NCI-H446 treated with DMSO at 0.1 percent for 48 hours (cell line): ENCODE results near the gene NEFH.

Source experiments
- DNase-seq: peaks from one replicate; lab custom pipeline; 2025; lab: John Stamatoyannopoulos, UW

The NEFH gene

GRCh38 chr22:29493636-29494035 lies 13.6 kb downstream of the NEFH start:
- DNase-seq = no peak

- no peak for DNase-seq
Measured at GRCh38 chr22:29499852-29500251, 19.8 kb downstream of the NEFH start.

GRCh38 chr22:29503811-29504372 lies 23.9 kb downstream of the NEFH start:
- DNase-seq = peak; percentile 48

GRCh38 chr22:29509298-29509697 lies 29.3 kb downstream of the NEFH start:
- no peak for DNase-seq

GRCh38 chr22:29509815-29510214 lies 29.8 kb downstream of the NEFH start:
- DNase-seq = no peak

GRCh38 chr22:29510542-29510941 lies 30.5 kb downstream of the NEFH start:
- no peak for DNase-seq

GRCh38 chr22:29511126-29511862 lies 31.3 kb downstream of the NEFH start:
- no peak for DNase-seq

GRCh38 chr22:29512031-29512430 lies 32.0 kb downstream of the NEFH start:
- no peak for DNase-seq

GRCh38 chr22:29517215-29517908 lies 37.3 kb downstream of the NEFH start:
- DNase-seq = no peak

GRCh38 chr22:29518427-29518826 lies 38.4 kb downstream of the NEFH start:
- no peak for DNase-seq

GRCh38 chr22:29519996-29520395 lies 40.0 kb downstream of the NEFH start:
- no peak for DNase-seq

GRCh38 chr22:29520851-29521250 lies 40.8 kb downstream of the NEFH start:
- no peak for DNase-seq

- DNase-seq = no peak
Measured at GRCh38 chr22:29521526-29521925, 41.5 kb downstream of the NEFH start.

- no peak for DNase-seq
Measured at GRCh38 chr22:29523761-29524160, 43.7 kb downstream of the NEFH start.

GRCh38 chr22:29524442-29525191 lies 44.6 kb downstream of the NEFH start:
- DNase-seq = no peak

- DNase-seq = no peak
Measured at GRCh38 chr22:29528144-29528543, 48.1 kb downstream of the NEFH start.

GRCh38 chr22:29530716-29531115 lies 50.7 kb downstream of the NEFH start:
- DNase-seq = no peak

GRCh38 chr22:29531419-29531818 lies 51.4 kb downstream of the NEFH start:
- no peak for DNase-seq

GRCh38 chr22:29536411-29536810 lies 56.4 kb downstream of the NEFH start:
- no peak for DNase-seq

- DNase-seq = no peak
Measured at GRCh38 chr22:29539105-29539504, 59.1 kb downstream of the NEFH start.
